H9 (cell line): ENCODE results near the gene CGAS. TPM values are rescaled to one million over a fixed set of nuclear protein-coding genes. Genes with fewer than 3 reads are reported as not detected.

ENCODE experiments used
- DNase-seq: peaks from one replicate; pipeline ENCODE4 v3.0.0-alpha.2; 2017
- H2AFZ ChIP-seq: one replicate; pipeline ENCODE4 v1.6.1; 2013; ENCODE audit warnings: mild to moderate bottlenecking, low read length, control low read depth, moderate library complexity
- H2AK5ac ChIP-seq: 2 replicates; pipeline ENCODE4 v1.6.1; 2013; ENCODE audit warnings: low read length, control low read depth, mixed read lengths; ENCODE audit not compliant: insufficient read length
- H2BK120ac ChIP-seq: one replicate; pipeline ENCODE4 v1.6.1; 2013; ENCODE audit warnings: low read depth, mild to moderate bottlenecking, low read length, control low read depth, inconsistent platforms; ENCODE audit not compliant: poor library complexity, severe bottlenecking
- H2BK12ac ChIP-seq: 2 replicates; pipeline ENCODE4 v1.6.1; 2013; ENCODE audit warnings: low read length, control low read depth, mixed read lengths, low read depth; ENCODE audit not compliant: insufficient read length
- H2BK15ac ChIP-seq: 2 replicates; pipeline ENCODE4 v1.6.1; 2013; ENCODE audit warnings: low read depth, low read length, control low read depth
- H2BK20ac ChIP-seq: one replicate; pipeline ENCODE4 v1.6.1; 2013; ENCODE audit warnings: low read depth, mild to moderate bottlenecking, low read length, control low read depth, inconsistent platforms; ENCODE audit not compliant: poor library complexity, severe bottlenecking
- H2BK5ac ChIP-seq: 2 replicates; pipeline ENCODE4 v1.6.1; 2013; ENCODE audit warnings: low read length, control low read depth, mixed read lengths; ENCODE audit not compliant: insufficient read length
- H3K14ac ChIP-seq: 2 replicates; pipeline ENCODE4 v1.6.1; 2013; ENCODE audit warnings: low read length, control low read depth; ENCODE audit not compliant: insufficient read depth
- H3K18ac ChIP-seq: 2 replicates; pipeline ENCODE4 v1.6.1; 2013; ENCODE audit warnings: low read depth, mild to moderate bottlenecking, mixed read lengths, low read length, control low read depth; ENCODE audit not compliant: insufficient read length
- H3K23ac ChIP-seq: 2 replicates; pipeline ENCODE4 v1.6.1; 2013; ENCODE audit warnings: low read length, control low read depth, mixed read lengths, low read depth; ENCODE audit not compliant: insufficient read length
- H3K23me2 ChIP-seq: 2 replicates; pipeline ENCODE4 v1.6.1; 2013; ENCODE audit warnings: low read depth, mild to moderate bottlenecking, mixed read lengths, low read length, control low read depth; ENCODE audit not compliant: insufficient read length, poor library complexity, severe bottlenecking
- H3K27ac ChIP-seq: 2 replicates; pipeline ENCODE4 v1.5.1; 2013; ENCODE audit warnings: low read length, control low read depth, mixed read lengths, low read depth; ENCODE audit not compliant: insufficient read length
- H3K27me3 ChIP-seq: 2 replicates; pipeline ENCODE4 v1.6.1; 2013; ENCODE audit warnings: low read length, control low read depth, inconsistent platforms; ENCODE audit not compliant: insufficient read depth
- H3K4ac ChIP-seq: 2 replicates; pipeline ENCODE4 v1.6.1; 2013; ENCODE audit warnings: low read depth, mild to moderate bottlenecking, control low read depth, inconsistent platforms, low read length, moderate library complexity
- H3K4me1 ChIP-seq: 2 replicates; pipeline ENCODE4 v1.6.1; 2013; ENCODE audit warnings: low read length, control low read depth, inconsistent platforms; ENCODE audit not compliant: insufficient read depth
- H3K4me2 ChIP-seq: 2 replicates; pipeline ENCODE4 v1.6.1; 2013; ENCODE audit warnings: low read length, control low read depth, mixed read lengths; ENCODE audit not compliant: insufficient read length, insufficient read depth
- H3K56ac ChIP-seq: 2 replicates; pipeline ENCODE4 v1.6.1; 2013; ENCODE audit warnings: low read depth, mild to moderate bottlenecking, mixed read lengths, low read length, control low read depth; ENCODE audit not compliant: insufficient read length
- H3K79me1 ChIP-seq: 2 replicates; pipeline ENCODE4 v1.6.1; 2013; ENCODE audit warnings: low read depth, mild to moderate bottlenecking, moderate library complexity, low read length, control low read depth, inconsistent platforms; ENCODE audit not compliant: insufficient read depth, poor library complexity, severe bottlenecking
- H3K79me2 ChIP-seq: 2 replicates; pipeline ENCODE4 v1.6.1; 2013; ENCODE audit warnings: low read length, control low read depth, inconsistent platforms; ENCODE audit not compliant: insufficient read depth
- H3K9ac ChIP-seq: 2 replicates; pipeline ENCODE4 v1.6.1; 2013; ENCODE audit warnings: low read length, control low read depth, mixed read lengths; ENCODE audit not compliant: insufficient read length; ENCODE audit errors: extremely low read depth
- H3K9me3 ChIP-seq: one replicate; pipeline ENCODE4 v1.6.1; 2013; ENCODE audit warnings: low read depth, low read length, inconsistent platforms; ENCODE audit not compliant: control insufficient read depth
- H3T11ph ChIP-seq: one replicate; pipeline ENCODE4 v1.6.1; 2013; ENCODE audit warnings: mild to moderate bottlenecking, low read length, control low read depth, inconsistent platforms
- H4K20me1 ChIP-seq: one replicate; pipeline ENCODE4 v1.6.1; 2013; ENCODE audit not compliant: control insufficient read depth, insufficient read length, insufficient read depth
- H4K5ac ChIP-seq: 2 replicates; pipeline ENCODE4 v1.6.1; 2013; ENCODE audit warnings: low read depth, mild to moderate bottlenecking, mixed read lengths, low read length, control low read depth; ENCODE audit not compliant: insufficient read length
- H4K8ac ChIP-seq: replicated peaks from 2 replicates; pipeline ENCODE4 v1.6.1; 2013; ENCODE audit warnings: low read length, control low read depth, mixed read lengths, low read depth; ENCODE audit not compliant: insufficient read length
- H4K91ac ChIP-seq: 2 replicates; pipeline ENCODE4 v1.6.1; 2013; ENCODE audit warnings: low read depth, mild to moderate bottlenecking, moderate library complexity, mixed read lengths, low read length, control low read depth; ENCODE audit not compliant: insufficient read length
- H3K27ac Mint-ChIP-seq, 3 experiments: 2 replicates in 2 of 3; 3 replicates in 1 of 3; pipeline ENCODE4 v1.8.0; 2020 to 2021; ENCODE audit warnings: mixed read lengths in 3 of 3, mild to moderate bottlenecking in 1 of 3, moderate library complexity in 1 of 3
- H3K27me3 Mint-ChIP-seq: 2 replicates; pipeline ENCODE4 v1.8.0; 2021; ENCODE audit warnings: low read depth, mild to moderate bottlenecking, moderate library complexity, mixed read lengths
- H3K36me3 Mint-ChIP-seq, 3 experiments: 2 replicates in 2 of 3; 3 replicates in 1 of 3; pipeline ENCODE4 v1.8.0; 2020 to 2021; ENCODE audit warnings: low read depth in 3 of 3, mixed read lengths in 3 of 3; ENCODE audit not compliant: insufficient read depth in 1 of 3
- H3K4me1 Mint-ChIP-seq, 2 experiments: 2 replicates each; pipeline ENCODE4 v1.8.0; 2020; ENCODE audit warnings: mixed read lengths in 2 of 2
- H3K4me3 Mint-ChIP-seq, 2 experiments: 2 replicates in 1 of 2; 3 replicates in 1 of 2; pipeline ENCODE4 v1.8.0; 2020 to 2021; ENCODE audit warnings: mild to moderate bottlenecking in 2 of 2, mixed read lengths in 2 of 2, moderate library complexity in 1 of 2
- H3K9me3 Mint-ChIP-seq, 2 experiments: 2 replicates in 1 of 2; 3 replicates in 1 of 2; pipeline ENCODE4 v1.8.0; 2020; ENCODE audit warnings: mild to moderate bottlenecking in 2 of 2, mixed read lengths in 2 of 2, moderate library complexity in 1 of 2
- WGBS: extraction: QIAGEN DNeasy Blood & Tissue Kit; methylation state at CpG from one replicate; pipeline ENCODE4 v1.1.7; 2013; ENCODE audit warnings: missing lambda C conversion rate, low lambda C conversion rate, mixed read lengths; ENCODE audit not compliant: insufficient read length; ENCODE audit errors: extremely low coverage; 5-methylcytosine and 5-hydroxymethylcytosine counted together
- total RNA-seq: library from RNA; stranded (reverse); gene quantifications from 2 replicates; pipeline ENCODE4 v1.2.1, GENCODE V29; 2021
- TF ChIP-seq, protein P1 (sequence below): fragments of 200-600 bp; sonication (generic); conservative IDR thresholded peaks from 3 replicates; pipeline ENCODE4 v1.8.0; 2021; ENCODE audit warnings: antibody characterized with exemption, mild to moderate bottlenecking

The CGAS gene
- total RNA-seq, 1 experiment from 2014 or later: 1.7 TPM

DNA sequence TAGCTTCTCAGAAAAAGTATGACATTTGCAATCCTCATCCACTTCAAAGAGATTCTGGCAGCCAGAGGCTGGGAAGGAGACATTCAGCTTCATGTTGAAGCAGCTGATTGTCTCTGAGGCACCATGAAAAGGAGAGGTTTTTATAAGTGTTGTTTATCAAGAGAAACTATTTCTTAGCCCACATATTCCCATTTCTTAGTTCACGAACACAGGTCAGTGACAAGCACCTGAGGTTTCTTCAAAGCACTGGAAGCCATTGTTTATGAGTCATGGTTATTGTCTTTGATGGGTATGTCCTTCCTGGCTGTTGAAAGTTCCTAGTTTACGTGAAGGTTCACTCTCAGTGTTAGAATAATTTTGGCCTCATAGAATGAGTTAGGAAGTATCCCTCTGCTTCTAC lies 60.4 kb downstream of the CGAS start:
- Mint-ChIP-seq H3K36me3 (no peaks in the 10 kb centered on the region), H3K4me3 (no peak overlapping the region), H3K9me3 (peaks cover 3% of the 10 kb centered on the region in 2 experiments; a peak in 4 of 5 replicates), H3K27me3 (peaks cover 3% of the 10 kb centered on the region), H3K27ac (no peak overlapping the region), H3K4me1 (peaks cover 14 to 16% of the 10 kb centered on the region in 2 experiments)
- no peak overlapping the region for H3K27ac ChIP-seq
- no peaks in the 10 kb centered on the region for H3K9me3 ChIP-seq
- no peak overlapping the region for H2BK120ac ChIP-seq
- no peak for DNase-seq
- no CpG with 5 or more reads among the region's 2 CpGs for WGBS
- no peaks in the 10 kb centered on the region for H3K79me1 ChIP-seq
- H4K5ac ChIP-seq: no peak overlapping the region
- no peak overlapping the region for H2BK5ac ChIP-seq
- H2AFZ ChIP-seq: no peak overlapping the region
- no peak overlapping the region for H3K9ac ChIP-seq
- no peak overlapping the region for H3K4ac ChIP-seq
- no peak overlapping the region for H3K23ac ChIP-seq
- H4K20me1 ChIP-seq: no peaks in the 10 kb centered on the region
- H3K27me3 ChIP-seq: no peaks in the 10 kb centered on the region
- H2BK12ac ChIP-seq: no peak overlapping the region
- no peak overlapping the region for H3K4me2 ChIP-seq
- no peak overlapping the region for H2BK15ac ChIP-seq
- TF ChIP-seq, protein P1, sequence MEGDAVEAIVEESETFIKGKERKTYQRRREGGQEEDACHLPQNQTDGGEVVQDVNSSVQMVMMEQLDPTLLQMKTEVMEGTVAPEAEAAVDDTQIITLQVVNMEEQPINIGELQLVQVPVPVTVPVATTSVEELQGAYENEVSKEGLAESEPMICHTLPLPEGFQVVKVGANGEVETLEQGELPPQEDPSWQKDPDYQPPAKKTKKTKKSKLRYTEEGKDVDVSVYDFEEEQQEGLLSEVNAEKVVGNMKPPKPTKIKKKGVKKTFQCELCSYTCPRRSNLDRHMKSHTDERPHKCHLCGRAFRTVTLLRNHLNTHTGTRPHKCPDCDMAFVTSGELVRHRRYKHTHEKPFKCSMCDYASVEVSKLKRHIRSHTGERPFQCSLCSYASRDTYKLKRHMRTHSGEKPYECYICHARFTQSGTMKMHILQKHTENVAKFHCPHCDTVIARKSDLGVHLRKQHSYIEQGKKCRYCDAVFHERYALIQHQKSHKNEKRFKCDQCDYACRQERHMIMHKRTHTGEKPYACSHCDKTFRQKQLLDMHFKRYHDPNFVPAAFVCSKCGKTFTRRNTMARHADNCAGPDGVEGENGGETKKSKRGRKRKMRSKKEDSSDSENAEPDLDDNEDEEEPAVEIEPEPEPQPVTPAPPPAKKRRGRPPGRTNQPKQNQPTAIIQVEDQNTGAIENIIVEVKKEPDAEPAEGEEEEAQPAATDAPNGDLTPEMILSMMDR: no peak
- no peaks in the 10 kb centered on the region for H3K4me1 ChIP-seq
- H3K56ac ChIP-seq: no peak overlapping the region
- no peak overlapping the region for H3K14ac ChIP-seq
- peaks cover 7% of the 10 kb centered on the region for H3K23me2 ChIP-seq
- H4K91ac ChIP-seq: no peak overlapping the region
- H3K79me2 ChIP-seq: no peaks in the 10 kb centered on the region
- no peak overlapping the region for H3K18ac ChIP-seq
- no peak overlapping the region for H2AK5ac ChIP-seq
- no peak overlapping the region for H3T11ph ChIP-seq
- H2BK20ac ChIP-seq: no peak overlapping the region
- no peak overlapping the region for H4K8ac ChIP-seq
